Measurements from ENCODE around the gene SOAT1. TPM values are rescaled to one million over a fixed set of nuclear protein-coding genes. Genes with fewer than 3 reads are reported as not detected.
"Not testable (repeated sequence)": the region's sequence is repeated elsewhere in the genome, so short reads cannot be mapped to it uniquely, and the experiment has no call there.

Gene SOAT1
- total RNA-seq, 1 donor from 2014 or later: 10.4 TPM

- DNase-seq (ENCODE audit: missing footprints): no peak
- intact Hi-C loops (cut with DNase I): no loop called here
- ATAC-seq: no peak
Observed at GRCh38 chr1:179337942-179338560, 44.5 kb downstream of the SOAT1 start.

DNA sequence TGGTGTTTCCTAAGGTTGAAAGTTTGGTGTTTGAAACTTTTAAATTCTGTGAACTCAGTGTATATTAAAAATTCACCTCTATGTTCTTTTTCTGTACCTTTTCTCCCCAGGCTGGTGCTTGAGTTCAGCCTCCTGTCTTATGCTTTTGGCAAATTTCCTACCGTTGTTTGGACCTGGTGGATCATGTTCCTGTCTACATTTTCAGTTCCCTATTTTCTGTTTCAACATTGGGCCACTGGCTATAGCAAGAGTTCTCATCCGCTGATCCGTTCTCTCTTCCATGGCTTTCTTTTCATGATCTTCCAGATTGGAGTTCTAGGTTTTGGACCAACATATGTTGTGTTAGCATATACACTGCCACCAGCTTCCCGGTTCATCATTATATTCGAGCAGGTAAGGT, 47.3 kb downstream of the SOAT1 start:
- ATAC-seq (no peak), DNase-seq (ENCODE audit: missing footprints) (no peak)
- intact Hi-C loops (cut with DNase I): no loop called here

- DNase-seq (ENCODE audit: missing footprints) (no peak), ATAC-seq (no peak)
- intact Hi-C loops (cut with DNase I): no loop called here
Observed at GRCh38 chr1:179341943-179342547, 48.4 kb downstream of the SOAT1 start.

DNA sequence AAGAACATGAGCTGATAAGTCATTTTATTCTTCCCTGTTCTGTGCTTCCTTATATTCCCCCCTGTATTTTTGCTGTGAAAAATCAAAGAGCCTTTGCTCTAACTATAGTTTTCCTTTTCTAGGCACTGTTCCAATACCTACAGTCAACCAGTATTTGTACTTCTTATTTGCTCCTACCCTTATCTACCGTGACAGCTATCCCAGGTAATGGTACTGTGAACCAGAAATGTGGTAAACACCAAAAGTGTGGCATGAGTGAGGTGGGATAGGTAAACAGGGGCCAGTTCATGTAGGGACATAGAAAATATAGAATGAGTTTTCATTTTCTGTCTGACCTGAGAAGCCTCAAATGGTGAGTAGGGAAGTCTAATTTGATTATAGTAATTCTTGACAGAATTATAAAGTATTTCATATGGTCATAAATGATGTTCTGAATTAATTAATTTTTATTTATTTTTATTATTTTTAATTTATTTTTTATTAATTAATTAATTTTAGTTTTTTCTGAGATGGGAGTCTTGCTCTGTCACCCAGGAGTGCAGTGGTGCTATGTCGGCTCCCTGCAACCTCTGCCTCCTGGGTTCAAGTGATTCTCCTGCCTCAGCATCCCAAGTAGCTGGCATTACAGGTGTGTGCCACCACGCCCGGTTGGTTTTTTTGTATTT, 49.3 kb downstream of the SOAT1 start:
- intact Hi-C loops (cut with DNase I): no loop called here
- DNase-seq (ENCODE audit: missing footprints) (no peak), ATAC-seq (no peak)

DNA sequence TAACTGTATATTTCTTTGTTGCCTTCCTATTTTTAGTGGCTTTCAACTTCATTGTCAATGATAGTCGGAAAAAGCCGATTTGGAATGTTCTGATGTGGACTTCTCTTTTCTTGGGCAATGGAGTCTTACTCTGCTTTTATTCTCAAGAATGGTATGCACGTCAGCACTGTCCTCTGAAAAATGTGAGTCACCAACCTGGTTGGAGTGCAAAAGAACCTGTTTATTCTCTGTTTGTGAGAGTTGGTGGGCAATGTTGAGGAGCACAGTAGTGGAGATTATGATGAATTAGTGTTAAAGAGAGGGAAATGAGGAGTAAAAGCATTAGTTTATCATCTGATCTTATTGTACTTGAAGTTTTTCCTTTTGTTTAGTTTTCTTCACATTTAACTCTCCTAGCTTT, 57.7 kb downstream of the SOAT1 start:
- no peak for DNase-seq (ENCODE audit: missing footprints)

DNA sequence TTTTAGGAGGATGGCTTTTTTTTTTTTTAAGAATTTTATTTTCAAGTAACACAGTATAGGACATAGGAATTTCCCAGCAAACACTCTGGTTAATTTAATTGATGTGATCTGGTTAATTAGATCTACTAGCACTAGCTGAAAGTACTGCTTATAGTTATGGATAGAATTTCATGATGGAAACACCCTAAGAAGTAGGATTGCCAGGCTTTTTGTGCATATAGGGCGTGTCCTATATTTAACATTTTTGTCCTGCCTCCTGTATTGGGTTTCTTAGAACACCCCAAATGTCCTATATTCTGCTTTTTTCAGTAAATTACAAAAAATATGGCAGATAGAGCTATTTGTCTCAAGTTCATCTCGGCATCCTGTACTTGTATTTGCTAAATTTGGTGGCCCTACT, 58.6 kb downstream of the SOAT1 start:
- no peak for DNase-seq (ENCODE audit: missing footprints)
- ATAC-seq: no peak
- intact Hi-C loops (cut with DNase I): no loop called here

More for the DNA sequence above, 57.7 kb downstream of the SOAT1 start:
- intact Hi-C loops (cut with DNase I): no loop called here
- ATAC-seq: no peak

DNA sequence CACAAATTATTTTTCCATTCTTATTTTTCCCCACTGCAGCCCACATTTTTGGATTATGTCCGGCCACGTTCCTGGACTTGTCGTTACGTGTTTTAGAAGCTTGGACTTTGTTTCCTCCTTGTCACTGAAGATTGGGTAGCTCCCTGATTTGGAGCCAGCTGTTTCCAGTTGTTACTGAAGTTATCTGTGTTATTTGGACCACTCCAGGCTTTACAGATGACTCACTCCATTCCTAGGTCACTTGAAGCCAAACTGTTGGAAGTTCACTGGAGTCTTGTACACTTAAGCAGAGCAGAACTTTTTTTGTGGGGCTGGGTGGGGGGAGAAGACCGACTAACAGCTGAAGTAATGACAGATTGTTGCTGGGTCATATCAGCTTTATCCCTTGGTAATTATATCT, 59.9 kb downstream of the SOAT1 start:
- DNase-seq (ENCODE audit: missing footprints) (no peak), ATAC-seq (peak; percentile 99)
- intact Hi-C loops (cut with DNase I): no loop called here

- ATAC-seq; DNase-seq (ENCODE audit: missing footprints); intact Hi-C loops (cut with DNase I): not testable (repeated sequence)
Observed at GRCh38 chr1:179361631-179362030, 68.0 kb downstream of the SOAT1 start.

DNA sequence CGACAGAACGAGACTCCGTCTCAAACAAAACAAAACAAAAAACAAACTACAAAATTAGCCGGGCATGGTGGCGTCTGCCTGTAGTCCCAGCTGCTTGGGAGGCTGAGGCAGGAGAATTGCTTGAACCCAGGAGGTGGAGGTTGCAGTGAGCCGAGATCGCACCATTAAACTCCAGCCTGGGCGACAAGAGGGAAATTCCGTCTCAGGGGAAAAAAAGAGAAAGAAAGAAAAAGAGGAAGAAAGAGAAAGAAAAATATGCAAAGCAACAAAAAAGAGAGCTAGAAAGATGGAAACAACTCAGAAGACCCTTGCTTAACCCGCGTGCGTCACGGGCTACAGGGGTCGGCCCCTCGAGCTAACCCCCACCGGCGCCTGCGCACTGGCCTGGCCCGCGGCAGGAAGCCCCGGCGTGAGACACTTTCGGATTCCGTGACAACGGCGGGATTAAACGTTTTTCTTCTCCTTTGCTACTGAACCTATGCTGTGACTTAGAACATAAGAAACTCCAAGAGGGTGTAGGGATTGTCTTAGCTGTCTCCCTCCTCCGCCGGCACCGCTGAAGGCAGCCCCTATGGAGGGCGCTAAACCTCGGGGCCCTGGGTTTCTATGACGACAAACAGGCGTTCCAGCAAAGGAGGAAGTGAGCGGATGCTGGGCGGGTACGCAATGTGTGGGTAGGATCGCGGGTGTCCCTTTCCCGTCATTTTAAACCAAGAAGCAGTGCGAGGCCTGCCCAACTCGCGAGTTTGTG, 71.9 kb downstream of the SOAT1 start, which contains the start of gene AXDND1:
AXDND1 (plus strand) TSS at position 630 of the 751 bp plus-strand sequence. CDS start 539 bp downstream, outside the sequence.
- intact Hi-C loops (cut with DNase I): loop anchor here (5.0 kb wide), 1 partner anchor 73 kb away; the partner anchor contains the start of gene SOAT1
- DNase-seq (ENCODE audit: missing footprints) (peak; percentile 95), ATAC-seq (peak; percentile 96)

GRCh38 chr1:179366093-179366800, 72.7 kb downstream of the SOAT1 start:
- DNase-seq (ENCODE audit: missing footprints): no peak
- intact Hi-C loops (cut with DNase I): loop anchor here (5.0 kb wide), 1 partner anchor 74 kb away; the partner anchor contains the start of gene SOAT1
- ATAC-seq: no peak

GRCh38 chr1:179369751-179370341, 76.2 kb downstream of the SOAT1 start:
- no peak for DNase-seq (ENCODE audit: missing footprints)
- ATAC-seq: peak; percentile 18
- intact Hi-C loops (cut with DNase I): loop anchor here (2.0 to 5.0 kb wide), 3 partner anchors 78 to 289 kb away; partner anchors contain the start of gene SOAT1

GRCh38 chr1:179372160-179372559, 78.6 kb downstream of the SOAT1 start:
- intact Hi-C loops (cut with DNase I): no loop called here
- DNase-seq (ENCODE audit: missing footprints) (no peak), ATAC-seq (no peak)

GRCh38 chr1:179376223-179376622, 82.6 kb downstream of the SOAT1 start:
- intact Hi-C loops (cut with DNase I): no loop called here
- ATAC-seq (no peak), DNase-seq (ENCODE audit: missing footprints) (no peak)

GRCh38 chr1:179380299-179380698, 86.7 kb downstream of the SOAT1 start:
- intact Hi-C loops (cut with DNase I): no loop called here

GRCh38 chr1:179384027-179384426, 90.4 kb downstream of the SOAT1 start:
- DNase-seq (ENCODE audit: missing footprints) (no peak), ATAC-seq (no peak)
- intact Hi-C loops (cut with DNase I): no loop called here

More at GRCh38 chr1:179380299-179380698, 86.7 kb downstream of the SOAT1 start:
- ATAC-seq: no peak
- no peak for DNase-seq (ENCODE audit: missing footprints)

DNA sequence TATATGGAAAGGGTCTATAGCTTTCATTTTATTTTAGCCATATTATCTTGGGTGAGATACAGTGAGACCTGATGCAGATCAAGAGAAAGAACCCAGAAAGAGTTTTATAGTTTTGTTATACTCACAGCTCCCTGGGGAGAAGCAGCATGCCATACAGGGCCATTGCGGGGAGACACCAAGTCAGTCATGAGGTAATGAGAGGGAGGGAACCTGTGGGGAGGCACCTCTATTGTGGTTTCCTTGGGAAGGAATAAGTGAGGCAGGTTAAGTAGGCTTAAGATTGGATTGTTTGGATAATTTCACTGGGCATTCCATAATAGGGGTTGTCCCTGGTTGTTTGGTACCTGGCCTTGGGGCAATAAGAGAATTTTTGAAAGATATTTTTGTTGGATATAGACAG, 91.9 kb downstream of the SOAT1 start:
- ATAC-seq (no peak), DNase-seq (ENCODE audit: missing footprints) (no peak)
- intact Hi-C loops (cut with DNase I): no loop called here

GRCh38 chr1:179393721-179394120, 100.1 kb downstream of the SOAT1 start:
- DNase-seq (ENCODE audit: missing footprints): no peak
- no peak for ATAC-seq
- intact Hi-C loops (cut with DNase I): no loop called here

DNA sequence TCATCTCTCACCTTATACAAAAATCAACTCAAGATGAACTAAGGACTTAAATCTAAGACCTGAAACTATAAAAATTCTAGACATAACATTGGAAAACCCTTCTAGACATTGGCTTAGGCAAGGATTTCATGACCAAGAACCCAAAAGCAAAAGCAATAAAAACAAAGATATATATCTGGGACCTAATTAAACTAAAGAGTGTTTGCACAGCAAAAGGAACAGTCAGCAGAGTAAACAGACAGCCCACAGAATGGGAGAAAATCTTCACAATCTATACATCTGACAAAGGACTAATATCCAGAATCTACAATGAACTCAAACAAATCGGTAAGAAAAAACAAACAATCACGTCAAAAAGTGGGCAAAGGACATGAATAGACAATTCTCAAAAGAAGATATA, 105.8 kb downstream of the SOAT1 start:
- intact Hi-C loops (cut with DNase I); ATAC-seq; DNase-seq (ENCODE audit: missing footprints): not testable (repeated sequence)
